Neural crest cell (in vitro differentiated cells): ENCODE results near the gene ACTR5. TPM values are rescaled to one million over a fixed set of nuclear protein-coding genes. Genes with fewer than 3 reads are reported as not detected.
A peak's percentile ranks its signal among the peaks of the same experiment; 100 is the strongest.
"Not testable (repeated sequence)": the region's sequence is repeated elsewhere in the genome, so short reads cannot be mapped to it uniquely, and the experiment has no call there.

Source experiments
- DNase-seq: peaks from one replicate; pipeline ENCODE4 v3.0.0; 2021; ENCODE audit warnings: low read depth, mixed read lengths, low spot score
- H3K27ac Mint-ChIP-seq: one replicate; pipeline ENCODE4 v1.8.0; 2021; ENCODE audit warnings: mild to moderate bottlenecking, mixed read lengths; ENCODE audit not compliant: unreplicated experiment
- H3K27me3 Mint-ChIP-seq: 2 replicates; pipeline ENCODE4 v1.8.0; 2021; ENCODE audit warnings: low read depth, mild to moderate bottlenecking, mixed read lengths
- H3K36me3 Mint-ChIP-seq: 2 replicates; pipeline ENCODE4 v1.8.0; 2021; ENCODE audit warnings: low read depth, mild to moderate bottlenecking, mixed read lengths
- H3K4me1 Mint-ChIP-seq: 2 replicates; pipeline ENCODE4 v1.8.0; 2021; ENCODE audit warnings: mixed read lengths
- H3K4me3 Mint-ChIP-seq: one replicate; pipeline ENCODE4 v1.8.0; 2021; ENCODE audit warnings: mild to moderate bottlenecking, mixed read lengths
- H3K9me3 Mint-ChIP-seq: 2 replicates; pipeline ENCODE4 v1.8.0; 2021; ENCODE audit warnings: mixed read lengths
- CTCF ChIP-seq: fragments of 200-600 bp; sonication (generic); conservative IDR thresholded peaks from 2 replicates; pipeline ENCODE4 v1.5.0; 2021; ENCODE audit warnings: antibody characterized with exemption, mild to moderate bottlenecking
- total RNA-seq: library from RNA; stranded (reverse); gene quantifications from 2 replicates; pipeline ENCODE4 v1.2.1, GENCODE V29; 2021

ACTR5 gene
- total RNA-seq, 1 donor from 2014 or later, result 14.9 TPM

GRCh38 chr20:38787870-38788269, 39.6 kb downstream of the ACTR5 start:
- H3K27me3 Mint-ChIP-seq, result peaks cover 3% of the 10 kb centered on the region
- H3K36me3 Mint-ChIP-seq, result no peaks in the 10 kb centered on the region
- no peak for DNase-seq
- H3K4me1 Mint-ChIP-seq, result no peaks in the 10 kb centered on the region
- no peak overlapping the region for H3K4me3 Mint-ChIP-seq
- H3K27ac Mint-ChIP-seq, result no peak overlapping the region
- no peak for TF ChIP-seq CTCF
- no peaks in the 10 kb centered on the region for H3K9me3 Mint-ChIP-seq

- Mint-ChIP-seq H3K4me3 (no peak overlapping the region), H3K27ac (no peak overlapping the region), H3K36me3 (no peaks in the 10 kb centered on the region), H3K9me3 (no peaks in the 10 kb centered on the region), H3K4me1 (no peaks in the 10 kb centered on the region), H3K27me3 (peaks cover 3% of the 10 kb centered on the region)
- no peak for DNase-seq
- TF ChIP-seq CTCF, result no peak
These were observed 41.4 kb downstream of the ACTR5 start for GRCh38 chr20:38789503-38790199.

- Mint-ChIP-seq H3K27me3 (peaks cover 5% of the 10 kb centered on the region), H3K4me3 (no peak overlapping the region), H3K4me1 (no peaks in the 10 kb centered on the region), H3K36me3 (no peaks in the 10 kb centered on the region), H3K9me3 (no peaks in the 10 kb centered on the region), H3K27ac (no peak overlapping the region)
- peak; percentile 71 for TF ChIP-seq CTCF
- DNase-seq, result peak; percentile 34
These were observed 42.2 kb downstream of the ACTR5 start for GRCh38 chr20:38790200-38791053.

- no peaks in the 10 kb centered on the region for H3K4me1 Mint-ChIP-seq
- H3K27ac Mint-ChIP-seq, result no peak overlapping the region
- peaks cover 7% of the 10 kb centered on the region for H3K27me3 Mint-ChIP-seq
- TF ChIP-seq CTCF, result no peak
- no peaks in the 10 kb centered on the region for H3K9me3 Mint-ChIP-seq
- no peak for DNase-seq
- no peak overlapping the region for H3K4me3 Mint-ChIP-seq
- no peaks in the 10 kb centered on the region for H3K36me3 Mint-ChIP-seq
These were observed 43.0 kb downstream of the ACTR5 start for GRCh38 chr20:38791291-38791690.

GRCh38 chr20:38791940-38792339, 43.7 kb downstream of the ACTR5 start:
- Mint-ChIP-seq H3K9me3 (no peaks in the 10 kb centered on the region), H3K36me3 (no peaks in the 10 kb centered on the region), H3K27ac (no peak overlapping the region), H3K4me1 (no peaks in the 10 kb centered on the region), H3K27me3 (peaks cover 7% of the 10 kb centered on the region), H3K4me3 (no peak overlapping the region)
- no peak for DNase-seq
- TF ChIP-seq CTCF, result no peak

GRCh38 chr20:38794057-38794456, 45.8 kb downstream of the ACTR5 start:
- H3K36me3 Mint-ChIP-seq, H3K27me3 Mint-ChIP-seq, H3K9me3 Mint-ChIP-seq, H3K27ac Mint-ChIP-seq, H3K4me3 Mint-ChIP-seq, DNase-seq, H3K4me1 Mint-ChIP-seq: not testable (repeated sequence)
